Measurements from ENCODE around the gene PTPRJ. TPM values are rescaled to one million over a fixed set of nuclear protein-coding genes. Genes with fewer than 3 reads are reported as not detected.

Gene PTPRJ
- total RNA-seq, 1 experiment from 2014 or later, result 12.1 TPM

DNA sequence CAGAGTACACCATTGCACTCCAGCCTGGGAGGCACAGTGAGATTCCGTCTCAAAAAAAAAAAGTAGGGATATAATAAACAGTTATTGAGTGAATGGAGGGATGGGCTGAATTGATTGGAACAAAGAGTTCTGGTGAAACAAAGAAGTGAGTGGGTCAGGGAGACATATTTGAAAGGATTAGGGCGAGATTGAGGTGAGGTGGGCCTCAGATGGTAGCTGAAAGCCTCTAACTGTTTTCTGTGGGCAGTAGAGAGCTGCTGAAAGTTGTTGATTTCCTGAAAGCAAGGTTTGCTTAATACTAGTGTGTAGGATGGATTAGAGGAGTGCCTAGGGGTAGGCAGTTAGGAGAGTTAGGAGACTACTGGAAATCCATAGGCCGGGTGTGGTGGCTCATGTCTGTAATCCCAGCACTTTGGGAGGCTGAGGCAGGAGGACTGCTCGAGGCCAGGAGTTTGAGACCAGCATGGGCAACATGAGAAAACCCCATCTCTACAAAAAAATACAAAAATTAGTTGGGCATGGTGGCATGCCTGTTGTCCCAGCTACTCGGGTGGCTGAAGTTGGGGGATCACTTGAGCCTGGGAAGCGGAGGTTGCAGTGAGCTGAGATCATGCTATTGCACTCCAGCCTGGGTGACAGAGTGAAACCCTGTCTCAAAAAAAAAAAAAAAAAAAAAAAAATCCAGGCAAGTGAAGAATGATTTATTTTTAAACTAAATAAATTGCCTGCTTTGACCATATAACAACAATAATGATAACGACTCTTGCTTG, 41.4 kb upstream of the PTPRJ start:
- Histone ChIP-seq H3K4me1 (ENCODE audit: insufficient read depth, low read length, poor library complexity, severe bottlenecking) (no peaks in the 10 kb centered on the region), H3K4me3 (ENCODE audit: low read depth, low read length, poor library complexity, severe bottlenecking) (no peak overlapping the region), H3K27ac (ENCODE audit: low read depth, low read length, poor library complexity, severe bottlenecking) (no peak overlapping the region), H3K27me3 (replicated peaks; ENCODE audit: insufficient read depth, low read depth, low read length, poor library complexity) (no peaks in the 10 kb centered on the region), H3K36me3 (ENCODE audit: insufficient read depth, low read length, poor library complexity, severe bottlenecking) (no peaks in the 10 kb centered on the region), H3K9me3 (ENCODE audit: low read depth, low read length, poor library complexity, severe bottlenecking) (no peaks in the 10 kb centered on the region)
- ChIA-PET CTCF (no interaction called here), POLR2A (ENCODE audit: low non-redundant PET) (no interaction called here)
- DNase-seq (ENCODE audit: low spot score), result no peak
- no peak for TF ChIP-seq EZH2 (IDR thresholded peaks at IDR 0.05; ENCODE audit: borderline replicate concordance, low read depth, low read length, poor library complexity, severe bottlenecking)
- no TSS peak for BruUV-seq (replicated peaks)
- intact Hi-C loops (cut with micrococcal nuclease; ENCODE audit: unreplicated experiment), result loop anchor here (10.0 kb wide), 1 partner anchor 1586 kb away; no protein-coding TSS in a partner anchor

DNA sequence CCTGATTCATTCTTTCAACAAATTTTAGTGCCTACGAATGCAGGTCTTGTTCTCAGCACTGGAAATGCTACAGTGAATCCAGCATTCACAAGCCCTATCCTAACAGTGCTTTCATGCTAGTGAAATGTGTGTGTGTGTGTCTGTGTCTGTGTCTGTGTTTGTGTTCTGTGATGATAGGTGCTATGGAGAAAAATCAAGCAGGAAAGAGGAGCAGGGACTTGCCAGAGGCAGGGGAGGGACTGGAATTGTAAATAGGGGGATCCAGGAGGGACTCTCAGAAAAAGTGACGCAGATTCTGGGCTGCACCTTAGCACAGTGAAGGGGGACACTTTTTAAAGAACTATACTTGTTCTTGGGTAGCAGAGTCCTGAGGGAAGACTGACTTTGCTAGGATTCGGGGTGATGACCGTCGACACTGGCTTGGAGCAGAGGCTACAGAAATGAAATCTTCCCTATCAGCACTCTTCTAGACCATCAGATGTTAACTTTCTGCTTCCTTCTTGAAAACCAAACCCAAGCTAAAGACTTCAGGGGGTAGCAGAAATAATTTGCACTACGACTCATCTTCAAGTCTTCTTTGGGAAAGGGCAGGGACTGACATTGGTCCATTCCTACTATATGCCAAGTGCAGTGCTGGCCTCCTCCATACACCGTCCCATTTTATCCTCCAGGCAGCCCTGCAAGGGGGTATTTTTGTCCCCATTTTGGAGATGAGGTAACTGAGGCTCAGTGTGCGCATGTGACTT, 39.3 kb upstream of the PTPRJ start:
- H3K4me1 ChIP-seq (ENCODE audit: insufficient read depth, low read length, poor library complexity, severe bottlenecking), result no peaks in the 10 kb centered on the region
- no peak overlapping the region for H3K4me3 ChIP-seq (ENCODE audit: low read depth, low read length, poor library complexity, severe bottlenecking)
- intact Hi-C loops (cut with micrococcal nuclease; ENCODE audit: unreplicated experiment), result no loop called here
- no peak overlapping the region for H3K27ac ChIP-seq (ENCODE audit: low read depth, low read length, poor library complexity, severe bottlenecking)
- H3K27me3 ChIP-seq (replicated peaks; ENCODE audit: insufficient read depth, low read depth, low read length, poor library complexity), result no peaks in the 10 kb centered on the region
- no peak for TF ChIP-seq CTCF (conservative IDR thresholded peaks at IDR 0.05; ENCODE audit: low read depth, low read length)
- no peak for TF ChIP-seq EZH2 (IDR thresholded peaks at IDR 0.05; ENCODE audit: borderline replicate concordance, low read depth, low read length, poor library complexity, severe bottlenecking)
- no peak for DNase-seq (ENCODE audit: low spot score)
- no TSS peak for BruUV-seq (replicated peaks)
- POLR2A ChIA-PET (ENCODE audit: low non-redundant PET), result no interaction called here
- no peaks in the 10 kb centered on the region for H3K36me3 ChIP-seq (ENCODE audit: insufficient read depth, low read length, poor library complexity, severe bottlenecking)
- H3K9me3 ChIP-seq (ENCODE audit: low read depth, low read length, poor library complexity, severe bottlenecking), result no peaks in the 10 kb centered on the region
- CTCF ChIA-PET, result no interaction called here

GRCh38 chr11:47941907-47942558, 38.3 kb upstream of the PTPRJ start:
- Histone ChIP-seq H3K4me3 (ENCODE audit: low read depth, low read length, poor library complexity, severe bottlenecking) (no peak overlapping the region), H3K27ac (ENCODE audit: low read depth, low read length, poor library complexity, severe bottlenecking) (no peak overlapping the region), H3K9me3 (ENCODE audit: low read depth, low read length, poor library complexity, severe bottlenecking) (no peaks in the 10 kb centered on the region), H3K36me3 (ENCODE audit: insufficient read depth, low read length, poor library complexity, severe bottlenecking) (no peaks in the 10 kb centered on the region), H3K4me1 (ENCODE audit: insufficient read depth, low read length, poor library complexity, severe bottlenecking) (no peaks in the 10 kb centered on the region), H3K27me3 (replicated peaks; ENCODE audit: insufficient read depth, low read depth, low read length, poor library complexity) (no peaks in the 10 kb centered on the region)
- POLR2A ChIA-PET (ENCODE audit: low non-redundant PET), result no interaction called here
- BruUV-seq (replicated peaks), result no TSS peak
- no peak for DNase-seq (ENCODE audit: low spot score)
- TF ChIP-seq CTCF (conservative IDR thresholded peaks at IDR 0.05; ENCODE audit: low read depth, low read length) (no peak), EZH2 (IDR thresholded peaks at IDR 0.05; ENCODE audit: borderline replicate concordance, low read depth, low read length, poor library complexity, severe bottlenecking) (no peak)
- intact Hi-C loops (cut with micrococcal nuclease; ENCODE audit: unreplicated experiment), result no loop called here
- CTCF ChIA-PET, result no interaction called here

Data from A673 (cell line).